Neuronal stem cell (in vitro differentiated cells): Measurements from ENCODE around the gene CEACAM1.
"Not testable (repeated sequence)": the region's sequence is repeated elsewhere in the genome, so short reads cannot be mapped to it uniquely, and the experiment has no call there.

ENCODE experiments used
- DNase-seq: peaks from one replicate; pipeline ENCODE4 v3.0.0-alpha.2; 2013; ENCODE audit warnings: low spot score
- H2AFZ ChIP-seq: one replicate; pipeline ENCODE4 v1.6.1; 2013; ENCODE audit warnings: mild to moderate bottlenecking, low read length, inconsistent platforms
- H2AK5ac ChIP-seq: 2 replicates; pipeline ENCODE4 v1.6.1; 2013; ENCODE audit warnings: low read depth, mild to moderate bottlenecking, inconsistent platforms, low read length, moderate library complexity, mixed read lengths
- H2BK120ac ChIP-seq: 2 replicates; pipeline ENCODE4 v1.6.1; 2013; ENCODE audit warnings: low read depth, mild to moderate bottlenecking, inconsistent platforms, low read length, moderate library complexity, mixed read lengths
- H2BK12ac ChIP-seq: one replicate; pipeline ENCODE4 v1.6.1; 2013; ENCODE audit warnings: low read length, inconsistent platforms
- H2BK15ac ChIP-seq: 2 replicates; pipeline ENCODE4 v1.6.1; 2013; ENCODE audit warnings: mild to moderate bottlenecking, low read length, inconsistent platforms, mixed read lengths
- H2BK5ac ChIP-seq: one replicate; pipeline ENCODE4 v1.6.1; 2013; ENCODE audit warnings: inconsistent platforms, mild to moderate bottlenecking, low read length, moderate library complexity
- H3K14ac ChIP-seq: one replicate; pipeline ENCODE4 v1.6.1; 2013; ENCODE audit warnings: low read length, inconsistent platforms
- H3K18ac ChIP-seq: 2 replicates; pipeline ENCODE4 v1.6.1; 2013; ENCODE audit warnings: low read length, inconsistent platforms
- H3K23ac ChIP-seq: 2 replicates; pipeline ENCODE4 v1.6.1; 2013; ENCODE audit warnings: low read depth, mild to moderate bottlenecking, mixed read lengths, low read length, inconsistent platforms; ENCODE audit not compliant: poor library complexity
- H3K27ac ChIP-seq: replicated peaks from 3 replicates; pipeline ENCODE4 v1.5.1; 2013; ENCODE audit warnings: low read length, inconsistent platforms
- H3K27me3 ChIP-seq, 3 experiments: 2 replicates each; pipeline ENCODE4 v1.6.1; 2013; ENCODE audit warnings: low read length in 3 of 3, mild to moderate bottlenecking in 2 of 3, inconsistent platforms in 1 of 3, low read depth in 1 of 3, mixed read lengths in 1 of 3, moderate library complexity in 1 of 3; ENCODE audit not compliant: control insufficient read depth in 3 of 3, insufficient read depth in 3 of 3
- H3K36me3 ChIP-seq, 2 donors: replicated peaks in 1 of 2; 2 replicates each; pipeline ENCODE4 v1.6.1; 2013; ENCODE audit warnings: low read length in 2 of 2; ENCODE audit not compliant: control insufficient read depth in 2 of 2, insufficient read depth in 2 of 2
- H3K4ac ChIP-seq: 2 replicates; pipeline ENCODE4 v1.6.1; 2013; ENCODE audit warnings: inconsistent platforms, mild to moderate bottlenecking, low read length, moderate library complexity
- H3K4me1 ChIP-seq, 2 donors: 1 replicate in 1 of 2; 2 replicates in 1 of 2; pipeline ENCODE4 v1.6.1; 2013; ENCODE audit warnings: low read length in 2 of 2, low read depth in 1 of 2; ENCODE audit not compliant: control insufficient read depth in 2 of 2, insufficient read depth in 1 of 2
- H3K4me2 ChIP-seq: one replicate; pipeline ENCODE4 v1.6.1; 2013; ENCODE audit warnings: mild to moderate bottlenecking, low read length, inconsistent platforms; ENCODE audit not compliant: insufficient read depth, poor library complexity, severe bottlenecking
- H3K4me3 ChIP-seq, 2 donors: 2 replicates each; pipeline ENCODE4 v1.5.1; 2013; ENCODE audit warnings: low read length in 2 of 2, mild to moderate bottlenecking in 2 of 2, inconsistent platforms in 1 of 2, moderate library complexity in 1 of 2
- H3K79me1 ChIP-seq: one replicate; pipeline ENCODE4 v1.6.1; 2013; ENCODE audit warnings: low read depth, mild to moderate bottlenecking, inconsistent platforms, low read length, moderate library complexity
- H3K9ac ChIP-seq: one replicate; pipeline ENCODE4 v1.6.1; 2013; ENCODE audit warnings: mild to moderate bottlenecking, low read depth, low read length, inconsistent platforms; ENCODE audit not compliant: poor library complexity
- H3K9me3 ChIP-seq, 2 donors: replicated peaks in 1 of 2; 2 replicates each; pipeline versions ENCODE3 to v1.6.1; 2013; ENCODE audit warnings: low read length in 2 of 2, mild to moderate bottlenecking in 2 of 2, inconsistent platforms in 1 of 2, low read depth in 1 of 2, mixed read lengths in 1 of 2, moderate library complexity in 1 of 2; ENCODE audit not compliant: control insufficient read depth in 2 of 2, insufficient read depth in 1 of 2
- H4K8ac ChIP-seq: one replicate; pipeline ENCODE4 v1.6.1; 2013; ENCODE audit warnings: low read depth, mild to moderate bottlenecking, inconsistent platforms, low read length, moderate library complexity
- H4K91ac ChIP-seq: one replicate; pipeline ENCODE4 v1.6.1; 2013; ENCODE audit warnings: low read length, low read depth, mild to moderate bottlenecking, inconsistent platforms; ENCODE audit not compliant: poor library complexity
- WGBS, 2 donors: extraction: QIAGEN DNeasy Blood & Tissue Kit; methylation state at CpG; one replicate each; pipeline ENCODE4 v1.1.7; 2013; ENCODE audit warnings: missing lambda C conversion rate in 2 of 2, mixed read lengths in 1 of 2; ENCODE audit not compliant: insufficient read length in 2 of 2, insufficient replicate concordance in 1 of 2; ENCODE audit errors: extremely low coverage in 2 of 2; 5-methylcytosine and 5-hydroxymethylcytosine counted together

The CEACAM1 gene

DNA sequence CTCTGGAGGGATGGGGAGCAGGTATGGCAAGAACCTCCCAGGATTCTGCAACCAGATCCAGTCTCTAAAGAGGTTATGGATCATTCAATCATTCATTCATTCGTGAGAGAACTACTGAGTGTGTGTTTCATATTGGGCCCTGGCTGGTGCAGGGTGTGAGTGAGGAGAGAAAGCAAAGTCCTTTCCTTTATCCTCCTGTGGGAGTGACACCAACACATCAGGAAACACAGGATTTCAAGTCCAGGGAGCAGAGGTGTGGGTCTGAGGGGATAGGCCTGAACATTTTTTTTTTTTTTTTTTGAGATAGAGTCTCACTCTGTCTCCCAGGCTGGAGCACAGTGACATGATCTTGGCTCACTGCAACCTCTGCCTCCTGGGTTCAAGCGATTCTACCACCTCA, 3.3 kb downstream of the CEACAM1 start:
- H3K27me3 ChIP-seq, result no peaks in the 10 kb centered on the region

GRCh38 chr19:42524250-42524649, 4.0 kb downstream of the CEACAM1 start:
- H3K23ac ChIP-seq, result no peak overlapping the region
- H2BK5ac ChIP-seq, result no peak overlapping the region
- no peak overlapping the region for H3K9ac ChIP-seq
- H4K8ac ChIP-seq, result no peak overlapping the region
- peak overlapping the region; percentile 25 for H3K14ac ChIP-seq
- no peak overlapping the region for H2BK120ac ChIP-seq
- H3K4ac ChIP-seq, result no peak overlapping the region
- no peak overlapping the region for H2BK15ac ChIP-seq
- no peak overlapping the region for H3K27ac ChIP-seq
- H3K9me3 ChIP-seq, result no peaks in the 10 kb centered on the region
- no peaks in the 10 kb centered on the region for H3K36me3 ChIP-seq
- no peak overlapping the region for H2AK5ac ChIP-seq
- no peak overlapping the region for H2BK12ac ChIP-seq
- no peak for DNase-seq
- H3K27me3 ChIP-seq, result no peaks in the 10 kb centered on the region
- H3K18ac ChIP-seq, result peak overlapping the region; percentile 27
- H3K4me1 ChIP-seq, result peaks cover 7 to 11% of the 10 kb centered on the region in 2 donors
- no peaks in the 10 kb centered on the region for H3K79me1 ChIP-seq
- WGBS, 2 donors, result no CpG with 5 or more reads among the region's 5 CpGs
- no peak overlapping the region for H3K4me2 ChIP-seq
- H3K4me3 ChIP-seq, result no peak overlapping the region
- H4K91ac ChIP-seq, result no peak overlapping the region
- H2AFZ ChIP-seq, result no peak overlapping the region

More for the DNA sequence above, 3.3 kb downstream of the CEACAM1 start:
- H2AFZ ChIP-seq, result no peak overlapping the region
- no peak overlapping the region for H2BK15ac ChIP-seq
- H3K9me3 ChIP-seq, result no peaks in the 10 kb centered on the region
- no peak overlapping the region for H3K18ac ChIP-seq
- no peak overlapping the region for H3K4me2 ChIP-seq
- no peak overlapping the region for H2BK12ac ChIP-seq
- no peak overlapping the region for H4K8ac ChIP-seq
- H3K4me1 ChIP-seq, result peaks cover 7 to 11% of the 10 kb centered on the region in 2 donors
- H2AK5ac ChIP-seq, result no peak overlapping the region
- H3K27ac ChIP-seq, result no peak overlapping the region
- no peak overlapping the region for H4K91ac ChIP-seq
- H3K14ac ChIP-seq, result no peak overlapping the region
- no peaks in the 10 kb centered on the region for H3K36me3 ChIP-seq
- H2BK5ac ChIP-seq, result no peak overlapping the region
- H3K4me3 ChIP-seq, result no peak overlapping the region
- no peaks in the 10 kb centered on the region for H3K79me1 ChIP-seq
- no peak overlapping the region for H3K23ac ChIP-seq
- no peak overlapping the region for H2BK120ac ChIP-seq
- H3K4ac ChIP-seq, result no peak overlapping the region
- no CpG with 5 or more reads among the region's 2 CpGs for WGBS, 2 donors
- no peak for DNase-seq
- H3K9ac ChIP-seq, result no peak overlapping the region

DNA sequence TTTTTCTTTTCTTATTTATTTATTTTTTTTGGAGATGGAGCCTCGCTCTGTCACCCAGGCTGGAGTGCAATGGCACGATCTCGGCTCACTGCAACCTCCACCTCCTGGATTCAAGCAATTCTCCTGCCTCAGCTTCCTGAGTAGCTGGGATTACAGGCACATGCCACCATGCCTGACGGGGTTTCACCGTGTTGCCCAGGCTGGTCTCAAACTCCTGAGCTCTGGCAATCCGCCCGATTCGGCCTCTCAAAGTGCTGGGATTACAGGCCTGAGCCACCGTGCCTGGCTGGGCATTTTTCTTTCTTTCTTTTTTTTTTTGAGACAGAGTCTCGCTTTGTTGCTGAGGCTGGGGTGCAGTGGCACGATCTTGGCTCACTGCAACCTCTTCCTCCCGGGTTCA, 6.0 kb downstream of the CEACAM1 start:
- not testable (repeated sequence) for H3K18ac ChIP-seq, H3K14ac ChIP-seq, H2BK12ac ChIP-seq, DNase-seq, H2BK15ac ChIP-seq, H3K4me3 ChIP-seq, H4K8ac ChIP-seq, H3K4ac ChIP-seq, H3K36me3 ChIP-seq, H2BK5ac ChIP-seq, H3K9me3 ChIP-seq, H4K91ac ChIP-seq, H3K4me1 ChIP-seq, H2BK120ac ChIP-seq, H3K23ac ChIP-seq, H3K79me1 ChIP-seq, H3K27ac ChIP-seq, H3K9ac ChIP-seq, H2AK5ac ChIP-seq, H3K27me3 ChIP-seq, H3K4me2 ChIP-seq, H2AFZ ChIP-seq
- WGBS, 2 donors, result no CpG with 5 or more reads among the region's 12 CpGs

GRCh38 chr19:42521346-42522030, 6.8 kb downstream of the CEACAM1 start:
- Histone ChIP-seq H3K4me3 (no peak overlapping the region), H3K27ac (no peak overlapping the region), H3K9me3 (peaks cover 0 to 5% of the 10 kb centered on the region in 2 donors), H2BK15ac (no peak overlapping the region), H3K79me1 (no peaks in the 10 kb centered on the region), H3K4me2 (no peak overlapping the region), H4K8ac (no peak overlapping the region), H3K27me3 (no peaks in the 10 kb centered on the region), H2AFZ (no peak overlapping the region), H3K4me1 (peaks cover 3 to 9% of the 10 kb centered on the region in 2 donors), H2AK5ac (no peak overlapping the region), H3K18ac (no peak overlapping the region), H2BK120ac (no peak overlapping the region), H3K36me3 (no peaks in the 10 kb centered on the region), H2BK12ac (no peak overlapping the region), H4K91ac (no peak overlapping the region), H3K14ac (no peak overlapping the region), H2BK5ac (no peak overlapping the region), H3K9ac (no peak overlapping the region), H3K4ac (no peak overlapping the region), H3K23ac (no peak overlapping the region)
- no CpG with 5 or more reads among the region's 6 CpGs for WGBS, 2 donors
- DNase-seq, result no peak
